Endothelial cell of umbilical vein (primary cell): ENCODE measurements around the gene MAN1A1. TPM values are rescaled to one million over a fixed set of nuclear protein-coding genes. Genes with fewer than 3 reads are reported as not detected.

Experiments used
- BruUV-seq: library from RNA; stranded (reverse); fragments of 400-500 nt; replicated peaks from 2 replicates; lab custom pipeline; 2021; lab: Mats Ljungman, UMichigan
- CTCF ChIA-PET: fragments of 300-600, 350-600 bp; sonication (Branson Sonifier 250); formaldehyde crosslinking; loops from one replicate; lab custom pipeline; 2021; ENCODE audit warnings: antibody characterized with exemption, inconsistent platforms; lab: Charles Lee
- POLR2A ChIA-PET: fragments of 300-600, 350-600 bp; sonication (Branson Sonifier 250); formaldehyde crosslinking; loops from one replicate; lab custom pipeline; 2021; ENCODE audit warnings: antibody characterized with exemption, inconsistent platforms; lab: Charles Lee
- DNase-seq: peaks from one replicate; pipeline ENCODE4 v3.0.0-alpha.2; 2011; ENCODE audit warnings: low read depth, low spot score
- FAIRE-seq: peaks from 2 replicates; lab custom pipeline; 2011; peaks lifted over from hg19 to GRCh38; lab: Jason Lieb, UNC
- H2AFZ ChIP-seq: 2 replicates; pipeline ENCODE4 v1.6.0; 2012; ENCODE audit warnings: low read depth, low read length, control low read depth, inconsistent platforms
- H3K27ac ChIP-seq: 2 replicates; pipeline ENCODE4 v1.5.1; 2011; ENCODE audit warnings: low read depth, mild to moderate bottlenecking, control low read depth, low read length, moderate library complexity; ENCODE audit not compliant: insufficient read depth
- H3K27me3 ChIP-seq, 2 experiments: 2 replicates each; pipeline versions ENCODE4 v1.6.0 to v1.6.1; 2011; ENCODE audit warnings: low read length in 2 of 2, mixed read lengths in 1 of 2; ENCODE audit not compliant: control insufficient read depth in 2 of 2, insufficient read depth in 2 of 2
- H3K36me3 ChIP-seq, 2 experiments: 2 replicates in 1 of 2; 3 replicates in 1 of 2; pipeline ENCODE4 v1.5.1; 2011; ENCODE audit warnings: low read length in 2 of 2, mild to moderate bottlenecking in 1 of 2, moderate library complexity in 1 of 2; ENCODE audit not compliant: control insufficient read depth in 2 of 2, insufficient read depth in 2 of 2; ENCODE audit errors: extremely low read depth in 1 of 2
- H3K4me1 ChIP-seq: 3 replicates; pipeline ENCODE4 v1.5.1; 2011; ENCODE audit warnings: mild to moderate bottlenecking, low read length; ENCODE audit not compliant: control insufficient read depth, insufficient read depth; ENCODE audit errors: extremely low read depth
- H3K4me2 ChIP-seq: 2 replicates; pipeline ENCODE4 v1.6.1; 2011; ENCODE audit warnings: low read length, control low read depth, mixed read lengths; ENCODE audit not compliant: insufficient read depth
- H3K4me3 ChIP-seq, 3 experiments: fragments of 200-600 bp in 1 of 3; sonication (generic), shearing (Covaris generic) in 1 of 3; replicated peaks in 1 of 3; 2 replicates each; pipeline ENCODE4 v1.5.1; 2011 to 2016; ENCODE audit warnings: control low read depth in 3 of 3, low read length in 3 of 3, mild to moderate bottlenecking in 2 of 3, inconsistent platforms in 1 of 3, low read depth in 1 of 3, moderate library complexity in 1 of 3; ENCODE audit not compliant: insufficient read depth in 1 of 3
- H3K79me2 ChIP-seq: 2 replicates; pipeline ENCODE4 v1.6.0; 2012; ENCODE audit warnings: low read length, inconsistent platforms; ENCODE audit not compliant: control insufficient read depth, insufficient read depth
- H3K9ac ChIP-seq: replicated peaks from 2 replicates; pipeline ENCODE3; 2011; ENCODE audit warnings: low read length, control low read depth; ENCODE audit not compliant: insufficient read depth; ENCODE audit errors: extremely low read depth
- H3K9me1 ChIP-seq: replicated peaks from 3 replicates; pipeline ENCODE4 v1.6.0; 2011; ENCODE audit warnings: mild to moderate bottlenecking, low read length; ENCODE audit not compliant: control insufficient read depth, insufficient read depth; ENCODE audit errors: extremely low read depth
- H3K9me3 ChIP-seq: replicated peaks from 2 replicates; pipeline ENCODE4 v1.5.1; 2012; ENCODE audit warnings: low read length, inconsistent platforms; ENCODE audit not compliant: control insufficient read depth, insufficient read depth
- H4K20me1 ChIP-seq: replicated peaks from 2 replicates; pipeline ENCODE3; 2011; ENCODE audit warnings: mild to moderate bottlenecking, low read length; ENCODE audit not compliant: control insufficient read depth, insufficient read depth; ENCODE audit errors: extremely low read depth
- CTCF ChIP-seq, 2 donors: IDR thresholded peaks; 1 replicate in 1 of 2; 2 replicates in 1 of 2; pipeline ENCODE4 v1.5.1; 2011; ENCODE audit warnings: low read length in 2 of 2, mild to moderate bottlenecking in 2 of 2, moderate library complexity in 2 of 2, control low read depth in 1 of 2, inconsistent platforms in 1 of 2, low read depth in 1 of 2; ENCODE audit not compliant: insufficient read depth in 1 of 2; ENCODE audit errors: extremely low read depth in 1 of 2
- EZH2 ChIP-seq: IDR thresholded peaks from 2 replicates; pipeline ENCODE4 v1.6.1; 2012; ENCODE audit warnings: borderline replicate concordance, low read depth, mild to moderate bottlenecking, moderate library complexity, low read length, inconsistent platforms; ENCODE audit not compliant: severe bottlenecking
- FOS ChIP-seq: IDR thresholded peaks from 2 replicates; pipeline ENCODE4 v1.6.1; 2011; ENCODE audit warnings: mild to moderate bottlenecking, low read length, moderate library complexity, borderline replicate concordance; ENCODE audit not compliant: insufficient read depth
- GATA2 ChIP-seq: IDR thresholded peaks from 2 replicates; pipeline ENCODE4 v1.7.0; 2011; ENCODE audit warnings: low read depth, mild to moderate bottlenecking, moderate library complexity, mixed read lengths, low read length; ENCODE audit not compliant: insufficient read length, insufficient read depth
- JUN ChIP-seq: IDR thresholded peaks from 2 replicates; pipeline ENCODE4 v1.6.1; 2011; ENCODE audit warnings: borderline replicate concordance, low read depth; ENCODE audit not compliant: insufficient read length, insufficient read depth
- MAX ChIP-seq: IDR thresholded peaks from 2 replicates; pipeline ENCODE4 v1.6.1; 2011; ENCODE audit not compliant: insufficient read depth, insufficient read length
- MYC ChIP-seq: IDR thresholded peaks from one replicate; pipeline ENCODE4 v1.6.1; 2011; ENCODE audit warnings: mild to moderate bottlenecking, low read depth, low read length
- POLR2A ChIP-seq: IDR thresholded peaks from 2 replicates; pipeline ENCODE4 v1.6.1; 2012; ENCODE audit warnings: low read depth, mild to moderate bottlenecking, control low read depth, low read length
- POLR2AphosphoS5 ChIP-seq: IDR thresholded peaks from 2 replicates; pipeline ENCODE4 v1.6.1; 2012; ENCODE audit warnings: low read depth, mild to moderate bottlenecking, control low read depth, low read length, moderate library complexity; ENCODE audit not compliant: insufficient read depth
- dilution Hi-C: fragments of 300-500 bp; cut with MboI; formaldehyde crosslinking; loops from one replicate; pipeline ENCODE4 v1.15.0; 2019; ENCODE audit warnings: low sequenced_read_pairs; ENCODE audit not compliant: extremely low pct_ligation_motif_present
- intact Hi-C: fragments of 100-400 bp; cut with micrococcal nuclease; formaldehyde crosslinking; loops from one replicate; pipeline ENCODE4 v1.10.0; 2022
- polyA plus RNA-seq, 4 experiments: library from polyadenylated mRNA; depleted of rRNA in 3 of 4; stranded (reverse) in 3 of 4; unstranded in 1 of 4; fragments of >200 nt; gene quantifications; 2 replicates each; pipeline versions ENCODE4 v1.2.1 to v1.2.3, GENCODE V29; 2011 to 2012; ENCODE audit warnings: missing spikeins in 1 of 4
- total RNA-seq: library from RNA; stranded (reverse); gene quantifications from 2 replicates; pipeline ENCODE4 v1.2.3, GENCODE V29; 2021

The MAN1A1 gene
- total and polyA plus RNA-seq, 2 donors (not counting 3 experiments of a cell fraction or from before 2014, with no cell fraction given): 3.3 to 12.9 TPM

- BruUV-seq: no TSS peak
- POLR2A ChIA-PET: no interaction called here
Observed at GRCh38 chr6:119342430-119342829, 7.1 kb downstream of the MAN1A1 start.

More at GRCh38 chr6:119342430-119342829, 7.1 kb downstream of the MAN1A1 start:
- FAIRE-seq (no peak), DNase-seq (no peak)
- no peak overlapping the region for H2AFZ ChIP-seq
- TF ChIP-seq MYC (no peak), POLR2A (no peak), MAX (no peak), EZH2 (no peak), GATA2 (no peak), POLR2AphosphoS5 (no peak), JUN (no peak), FOS (no peak), CTCF (IDR thresholded peaks at IDR 0.05; ENCODE audit: extremely low read depth in 1 of 2, insufficient read depth in 1 of 2, low read depth in 1 of 2, low read length in 2 of 2) (no peak)
- no peak overlapping the region for H3K4me3 ChIP-seq
- no peak overlapping the region for H3K4me2 ChIP-seq
- no peaks in the 10 kb centered on the region for H3K27me3 ChIP-seq
- intact Hi-C loops (loop anchor here (10.0 kb wide), 1 partner anchor 408 kb away; the partner anchor contains the start of gene MCM9), dilution Hi-C loops (no loop called here)
- H4K20me1 ChIP-seq: no peaks in the 10 kb centered on the region
- H3K79me2 ChIP-seq: no peaks in the 10 kb centered on the region
- no peaks in the 10 kb centered on the region for H3K9me3 ChIP-seq
- H3K27ac ChIP-seq: no peak overlapping the region
- no peaks in the 10 kb centered on the region for H3K4me1 ChIP-seq
- H3K36me3 ChIP-seq: no peaks in the 10 kb centered on the region
- H3K9me1 ChIP-seq: no peaks in the 10 kb centered on the region
- CTCF ChIA-PET: no interaction called here
- H3K9ac ChIP-seq: no peak overlapping the region
